GM21737 (cell line): ENCODE measurements around the gene SKAP1.
"Not testable (repeated sequence)": the region's sequence is repeated elsewhere in the genome, so short reads cannot be mapped to it uniquely, and the experiment has no call there.

Experiments used
- ATAC-seq: cut with Tn5 transposase; IDR thresholded peaks from one replicate; pipeline ENCODE4 v1.9.1; 2021; ENCODE audit warnings: mild to moderate bottlenecking, moderate library complexity; ENCODE audit not compliant: unreplicated experiment

Gene SKAP1

DNA sequence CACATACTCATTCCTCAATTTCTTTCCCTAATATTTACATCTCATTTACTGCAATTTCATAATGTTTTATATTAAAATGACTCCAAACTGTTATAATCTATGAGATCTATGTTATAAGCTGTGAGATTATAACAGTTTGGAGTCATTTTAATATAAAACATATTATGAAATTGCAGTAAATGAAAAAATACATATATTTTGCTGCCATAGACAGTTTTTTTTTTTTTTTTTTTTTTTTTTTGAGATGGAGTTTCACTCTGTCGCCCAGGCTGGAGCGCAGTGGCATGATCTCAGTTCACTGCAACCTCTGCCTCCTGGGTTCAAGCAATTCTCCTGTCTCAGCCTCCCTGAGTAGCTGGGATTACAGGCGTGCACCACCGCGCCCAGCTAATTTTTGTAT, 180.0 kb downstream of the SKAP1 start:
- not testable (repeated sequence) for ATAC-seq

DNA sequence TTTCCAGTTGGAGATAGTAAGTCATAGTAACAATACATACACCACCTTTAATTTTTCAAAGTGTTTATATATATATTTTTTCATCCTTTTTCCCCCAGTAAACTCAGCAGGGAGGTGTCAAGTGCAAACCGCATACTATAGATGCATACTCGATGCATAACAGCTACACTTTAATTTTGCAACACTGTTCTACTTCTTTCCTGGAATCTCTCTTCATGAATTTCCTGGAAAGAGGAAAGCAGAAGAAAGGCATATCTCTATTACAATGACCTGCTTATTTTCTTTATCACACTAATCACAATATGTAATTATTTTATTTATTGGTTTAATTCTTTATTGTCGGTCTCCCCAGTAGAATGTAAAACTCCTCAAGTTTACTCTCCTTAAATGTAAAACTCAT, 182.4 kb downstream of the SKAP1 start:
- ATAC-seq: no peak

GRCh38 chr17:48247038-48247437, 183.0 kb downstream of the SKAP1 start:
- ATAC-seq: no peak

- no peak for ATAC-seq
Observed at GRCh38 chr17:48246612-48247011, 183.4 kb downstream of the SKAP1 start.

GRCh38 chr17:48245465-48246033, 184.5 kb downstream of the SKAP1 start:
- not testable (repeated sequence) for ATAC-seq

DNA sequence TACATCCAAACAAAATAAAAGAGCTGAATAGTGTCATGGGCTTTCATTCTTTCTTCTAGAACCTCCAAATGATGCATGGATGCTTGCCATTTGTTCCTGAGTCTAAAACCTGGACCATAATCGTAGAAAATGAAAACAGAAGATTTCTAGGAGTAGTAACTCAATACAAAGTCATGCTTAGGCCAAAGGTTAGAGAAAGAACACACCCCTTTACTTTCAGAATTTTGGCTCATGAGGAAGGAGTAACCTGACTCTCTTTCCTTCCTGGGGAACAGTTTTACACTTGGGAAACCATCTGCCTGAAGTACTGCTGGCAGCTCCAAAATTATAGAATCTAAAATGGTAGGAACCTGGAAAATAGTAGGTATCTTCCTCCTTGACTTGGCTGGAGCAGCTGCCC, 185.2 kb downstream of the SKAP1 start:
- ATAC-seq: no peak

DNA sequence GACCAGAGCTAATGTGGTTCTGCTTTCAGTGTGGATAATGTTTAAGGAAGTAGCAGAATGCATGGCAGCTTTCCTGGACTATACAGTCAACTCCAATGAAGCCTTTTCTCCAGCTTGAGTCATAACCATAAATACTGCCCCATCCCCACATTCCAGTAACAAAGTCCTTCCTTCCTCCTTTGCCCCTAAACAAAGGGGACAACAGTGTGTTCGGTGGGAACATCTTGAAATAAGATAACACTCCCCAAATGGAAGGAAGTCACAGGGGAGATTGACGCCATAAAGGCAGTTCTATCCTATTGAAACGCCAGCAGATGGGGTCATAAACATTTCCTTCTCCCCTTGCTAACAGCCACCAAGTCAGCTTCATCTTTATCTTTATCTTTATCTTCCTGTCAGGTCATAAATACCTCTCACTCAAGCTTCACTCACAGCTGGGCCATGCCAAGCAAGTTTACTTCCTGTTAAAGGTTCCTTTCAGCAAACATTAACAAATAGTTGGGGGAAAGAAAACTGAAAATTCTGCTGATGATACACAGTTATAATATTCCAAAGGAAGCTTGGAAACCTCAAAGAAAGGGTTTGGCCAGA, 185.8 kb downstream of the SKAP1 start:
- no peak for ATAC-seq

DNA sequence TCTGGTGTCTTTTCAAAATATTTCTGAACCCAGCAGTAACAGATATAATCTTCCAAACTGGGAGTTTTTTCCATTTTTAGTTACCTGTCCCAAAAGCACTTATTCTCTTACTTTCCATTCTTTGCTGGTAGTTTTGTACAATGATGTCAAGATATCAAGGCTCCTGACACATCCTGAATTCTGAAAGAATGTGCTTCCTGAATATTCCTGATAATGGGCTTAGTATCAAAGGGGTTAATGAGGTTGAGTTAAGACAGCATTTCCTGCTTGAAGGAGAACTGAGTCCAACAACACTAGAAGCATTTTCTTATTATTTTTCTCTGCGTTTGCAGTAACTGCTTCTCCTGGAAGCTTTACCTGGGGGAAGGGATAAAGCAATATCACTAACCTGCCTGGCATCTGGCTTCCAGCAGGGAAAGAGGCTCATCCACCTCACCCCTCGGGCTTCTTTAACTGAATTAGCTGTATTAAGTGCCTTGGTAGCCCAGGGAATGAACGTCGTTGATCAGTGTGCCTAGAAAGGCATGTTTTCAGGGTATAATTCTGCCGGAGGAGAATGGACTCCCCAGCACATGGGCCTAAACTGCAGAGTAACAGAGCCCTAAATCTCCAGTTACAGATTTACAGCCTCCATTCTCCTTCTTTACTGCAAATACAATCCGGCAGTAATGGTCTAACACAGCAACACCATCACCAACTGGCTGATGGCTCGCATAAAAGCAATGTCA, 188.1 kb downstream of the SKAP1 start:
- no peak for ATAC-seq

- peak; percentile 87 for ATAC-seq
Observed at GRCh38 chr17:48241131-48241591, 188.9 kb downstream of the SKAP1 start.

DNA sequence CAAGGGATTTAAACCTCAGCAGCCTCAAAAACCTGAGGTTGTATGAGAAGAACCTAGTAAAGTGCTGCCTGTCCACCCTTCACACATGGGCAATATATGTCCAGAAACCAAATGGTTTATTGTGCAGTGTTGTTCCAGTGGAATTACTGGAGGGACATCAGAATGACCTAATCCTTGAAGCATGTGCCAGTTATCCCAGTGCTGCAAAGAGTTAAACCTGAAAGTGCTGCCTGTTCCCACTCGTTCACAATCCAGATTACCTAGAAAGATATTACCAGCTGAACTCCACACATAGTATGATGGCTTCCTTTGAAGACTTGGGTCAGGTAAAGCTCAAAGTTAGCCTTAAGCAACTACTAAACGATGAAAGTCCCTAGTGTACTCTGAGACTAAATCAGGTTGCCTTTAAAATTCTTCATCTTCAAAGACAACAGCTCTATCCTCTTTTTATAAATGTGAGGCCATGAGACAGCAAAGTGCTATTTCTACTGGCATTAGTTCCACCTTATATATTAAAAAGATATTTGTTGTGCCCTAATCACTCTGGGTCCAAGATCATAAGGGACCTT, 189.4 kb downstream of the SKAP1 start:
- ATAC-seq: no peak

DNA sequence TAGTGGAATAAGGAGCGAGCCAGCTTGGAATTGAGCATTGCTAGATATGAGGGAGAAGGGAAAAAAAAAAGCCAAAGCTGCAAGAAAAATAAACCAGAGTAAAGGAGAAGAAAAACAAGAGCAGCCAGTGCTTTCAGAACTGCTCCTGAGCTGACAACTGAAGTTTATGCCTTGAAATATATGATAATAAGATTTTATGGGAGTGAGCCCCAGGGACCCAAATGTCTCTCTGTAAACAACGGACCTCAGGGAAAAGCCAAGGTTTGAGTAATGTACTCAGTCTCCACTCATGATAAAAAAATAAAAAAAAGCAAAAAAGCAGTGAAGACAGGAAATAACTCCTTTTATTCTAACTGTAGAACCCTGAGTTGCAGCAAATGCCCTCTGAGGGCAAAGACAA, 189.9 kb downstream of the SKAP1 start:
- ATAC-seq: no peak

DNA sequence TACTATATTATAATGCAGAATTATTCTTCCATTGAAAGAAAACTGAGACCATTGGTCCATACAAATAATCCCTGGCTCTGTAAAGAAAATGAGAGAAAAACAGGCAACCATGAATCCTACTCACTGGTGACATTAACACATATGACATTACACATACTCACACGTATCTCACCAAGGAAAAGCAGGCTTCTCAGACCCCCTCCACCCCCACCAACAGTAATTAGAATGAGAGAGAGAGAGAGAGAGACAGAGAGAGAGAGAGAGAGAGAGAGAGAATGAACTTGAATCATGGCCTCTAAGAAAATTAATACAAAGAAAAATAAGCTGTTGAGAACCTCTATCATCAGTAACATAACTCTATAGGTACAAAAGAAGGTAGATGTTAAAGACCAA, 190.4 kb downstream of the SKAP1 start:
- no peak for ATAC-seq

- ATAC-seq: no peak
Observed at GRCh38 chr17:48238933-48239602, 190.9 kb downstream of the SKAP1 start.

DNA sequence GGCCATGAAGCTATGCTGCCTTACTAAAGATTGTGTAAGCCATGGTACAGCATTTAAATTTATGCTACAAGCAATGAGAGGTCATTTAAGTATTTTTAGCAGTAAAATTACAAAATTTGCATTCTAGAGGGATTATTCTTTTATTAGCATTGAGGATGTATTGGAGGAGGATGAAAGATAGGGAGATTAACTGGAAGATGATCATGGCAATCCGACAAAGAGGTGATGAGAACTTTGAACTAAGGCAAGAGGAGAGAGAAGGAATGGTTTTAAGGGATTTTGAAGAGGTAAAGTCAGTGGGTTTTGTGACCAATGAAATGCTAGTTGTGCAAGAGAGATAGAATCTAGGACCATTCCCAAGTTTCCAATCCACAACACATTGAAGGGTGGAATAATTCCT, 192.6 kb downstream of the SKAP1 start:
- ATAC-seq: no peak

GRCh38 chr17:48236681-48237134, 193.3 kb downstream of the SKAP1 start:
- ATAC-seq: no peak

- ATAC-seq: no peak
Observed at GRCh38 chr17:48234922-48235321, 195.1 kb downstream of the SKAP1 start.

DNA sequence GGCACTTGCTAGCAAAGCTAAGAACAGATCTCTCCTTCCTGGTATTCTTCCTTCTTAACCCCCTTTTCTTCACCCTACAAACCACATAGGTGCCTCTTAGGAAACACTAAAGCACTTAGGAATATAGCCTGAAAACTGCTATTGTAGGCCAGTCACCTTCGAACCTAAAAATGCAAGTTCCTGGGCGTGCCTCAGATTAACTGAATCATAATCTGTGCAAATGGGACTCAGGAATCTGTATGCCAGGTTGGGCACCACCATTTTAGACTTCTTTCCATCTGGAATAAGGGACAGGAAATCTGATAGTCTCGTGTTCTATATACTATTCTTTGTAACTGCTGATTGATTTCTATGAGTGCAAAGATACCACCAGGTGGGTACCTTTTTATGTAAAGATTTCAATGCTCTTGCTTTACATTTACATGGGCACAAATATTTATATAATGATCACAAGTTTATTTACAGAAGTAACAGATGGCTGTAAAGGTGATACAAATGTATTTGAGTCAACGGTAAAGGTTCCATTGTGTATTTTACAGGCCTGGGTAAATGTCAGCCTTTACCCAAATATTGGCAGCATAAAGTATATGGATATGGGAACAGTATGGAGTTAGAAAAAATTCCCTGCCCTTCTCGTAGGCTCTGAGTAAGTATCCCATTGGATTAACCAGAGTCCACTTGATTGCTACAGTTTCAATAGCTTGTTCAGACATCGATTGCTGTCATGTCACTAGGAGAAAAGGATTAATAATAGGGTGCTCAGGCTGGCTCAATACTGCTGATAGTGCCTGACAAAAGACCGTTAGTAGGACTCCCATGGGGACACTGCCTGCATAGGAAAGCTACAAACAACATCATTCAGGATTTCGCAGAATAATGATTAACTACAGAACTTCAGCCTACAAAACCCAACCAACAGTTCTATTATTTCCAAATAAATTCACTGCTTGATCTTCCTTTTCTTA, 197.7 kb downstream of the SKAP1 start:
- no peak for ATAC-seq

- ATAC-seq: no peak
Observed at GRCh38 chr17:48229936-48230335, 200.1 kb downstream of the SKAP1 start.

DNA sequence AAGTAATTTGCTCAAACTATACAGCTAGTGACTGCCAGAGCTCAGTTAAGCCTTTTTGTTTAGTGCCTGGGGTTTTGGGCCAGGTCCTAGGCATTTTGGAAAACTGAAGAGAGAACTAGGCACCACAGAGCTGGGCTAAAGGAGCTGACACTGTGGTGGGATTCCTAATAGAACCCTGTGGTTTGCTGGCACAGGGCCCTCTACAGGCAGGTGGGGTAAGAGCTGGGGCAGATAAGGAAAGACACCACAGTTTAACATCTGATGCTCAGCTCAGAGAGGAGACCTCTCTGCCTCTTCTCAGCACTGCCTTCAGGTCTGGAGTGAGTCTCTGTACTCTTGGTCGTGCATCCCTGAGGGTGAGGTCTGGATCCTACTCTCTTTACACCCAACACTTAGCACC, 201.3 kb downstream of the SKAP1 start:
- no peak for ATAC-seq
